Tongue (tissue), 2 donors: ENCODE results near the gene SELENOW. TPM values are rescaled to one million over a fixed set of nuclear protein-coding genes. Genes with fewer than 3 reads are reported as not detected.
"Not testable (repeated sequence)": the region's sequence is repeated elsewhere in the genome, so short reads cannot be mapped to it uniquely, and the experiment has no call there.

Source experiments
- DNase-seq: peaks from one replicate; pipeline ENCODE4 v3.0.0-alpha.2; 2015
- total RNA-seq: library from RNA; depleted of rRNA; stranded (reverse); fragments of >200 nt; gene quantifications from one replicate; pipeline ENCODE4 v1.2.3, GENCODE V29; 2014

SELENOW gene
- total RNA-seq, 1 donor from 2014 or later: 551 TPM

DNA sequence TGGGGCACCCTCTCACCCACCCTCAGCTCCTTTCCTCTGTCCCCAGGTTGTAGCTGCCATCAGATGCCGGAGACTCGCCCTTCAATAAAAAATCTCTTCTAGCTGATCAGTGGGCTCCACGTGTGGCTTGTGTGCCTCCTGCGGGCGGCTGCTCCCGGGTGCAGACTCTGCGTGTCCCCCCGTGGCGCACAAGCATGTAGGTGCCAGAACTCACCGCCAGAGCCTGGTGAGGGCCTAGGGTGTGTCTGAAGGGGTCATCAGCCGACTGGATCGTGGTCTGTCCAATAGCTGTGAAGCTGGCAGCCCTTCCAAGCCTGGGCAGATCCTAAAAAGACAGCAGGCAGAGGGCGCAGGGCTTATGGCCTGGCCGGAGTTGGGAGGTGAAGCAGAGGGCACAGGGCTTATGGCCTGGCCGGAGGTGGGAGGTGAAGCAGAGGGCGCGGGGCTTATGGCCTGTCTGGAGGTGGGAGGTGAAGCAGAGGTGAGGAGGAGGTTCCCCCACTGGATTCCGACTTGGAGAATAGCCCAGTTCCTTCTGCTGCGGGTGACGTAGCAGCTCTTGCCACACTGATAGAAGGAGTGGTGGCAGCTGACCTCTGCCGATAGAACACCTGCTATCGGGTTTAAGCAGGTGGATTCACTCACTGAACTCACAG, 21.4 kb upstream of the SELENOW start:
- no peak for DNase-seq

DNA sequence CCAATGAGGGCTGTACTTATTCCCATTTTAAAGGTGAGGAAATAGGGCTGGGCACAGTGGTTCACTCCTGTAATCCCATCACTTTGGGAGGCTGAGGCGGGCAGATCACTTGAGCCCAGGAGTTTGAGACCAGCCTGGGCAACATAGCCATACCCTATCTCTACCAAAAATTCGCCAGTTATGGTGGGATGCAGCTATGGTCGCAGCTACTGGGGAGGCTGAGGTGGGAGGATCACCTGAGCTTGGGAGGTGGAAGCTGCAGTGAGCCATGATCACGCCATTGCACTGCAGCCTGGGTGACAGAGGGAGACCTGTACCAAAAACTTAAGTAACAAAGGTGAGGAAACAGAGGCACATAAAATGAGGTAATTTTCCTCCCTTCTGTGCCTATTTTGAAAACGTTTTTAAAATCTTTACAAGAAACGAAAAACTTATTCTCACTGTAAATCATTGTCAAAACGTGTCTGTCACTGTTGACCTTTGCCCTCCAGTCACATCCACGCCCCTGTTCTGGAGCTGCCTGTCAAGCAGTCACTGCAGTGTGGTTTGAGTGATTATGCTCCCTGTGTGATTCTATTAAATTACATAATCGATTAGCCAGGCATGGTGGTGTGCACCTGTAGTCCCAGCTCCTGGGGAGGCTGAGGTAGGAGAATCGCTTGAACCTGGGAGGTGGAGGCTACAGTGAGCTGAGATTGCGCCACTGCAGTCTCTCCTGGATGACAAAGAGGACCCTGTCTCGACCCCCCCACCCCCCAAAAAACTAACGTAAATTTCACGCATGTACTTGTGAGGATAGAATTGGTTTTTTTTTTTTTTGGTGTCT, 20.7 kb upstream of the SELENOW start:
- no peak for DNase-seq

DNA sequence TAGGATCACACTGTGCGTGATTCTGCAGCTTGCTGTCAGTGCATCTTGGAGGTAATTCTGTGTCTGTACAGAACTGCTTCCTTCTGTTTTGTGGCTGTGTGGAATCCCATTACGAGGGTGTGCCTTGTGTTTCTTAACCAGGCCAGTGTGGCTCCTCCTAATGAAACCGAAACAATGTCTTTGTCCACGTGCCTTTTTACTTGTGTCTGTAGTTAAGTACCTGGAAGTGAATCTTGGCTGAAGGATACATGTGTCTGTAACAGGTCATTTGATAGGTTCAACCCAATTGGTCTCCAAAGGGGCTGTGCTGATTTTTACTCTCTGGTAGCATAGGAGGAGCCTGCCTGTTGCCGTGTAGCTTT, 20.1 kb upstream of the SELENOW start:
- DNase-seq: no peak

DNA sequence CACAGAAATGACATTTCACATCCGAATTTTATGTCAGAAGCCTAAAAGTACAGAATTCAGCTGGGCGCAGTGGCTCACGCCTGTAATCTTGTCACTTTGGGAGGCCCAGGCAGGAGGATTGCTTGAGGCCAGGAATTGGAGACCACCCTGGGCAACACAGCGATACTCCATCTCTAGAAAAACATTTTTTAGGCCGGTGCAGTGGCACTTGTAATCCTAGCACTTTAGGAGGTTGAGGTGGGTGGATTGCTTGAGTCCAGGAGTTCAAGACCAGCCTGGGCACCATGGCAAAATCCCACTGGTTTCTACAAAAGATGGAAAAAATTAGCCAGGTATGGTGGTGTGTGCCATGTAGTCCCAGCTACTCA, 17.9 kb upstream of the SELENOW start:
- no peak for DNase-seq

DNA sequence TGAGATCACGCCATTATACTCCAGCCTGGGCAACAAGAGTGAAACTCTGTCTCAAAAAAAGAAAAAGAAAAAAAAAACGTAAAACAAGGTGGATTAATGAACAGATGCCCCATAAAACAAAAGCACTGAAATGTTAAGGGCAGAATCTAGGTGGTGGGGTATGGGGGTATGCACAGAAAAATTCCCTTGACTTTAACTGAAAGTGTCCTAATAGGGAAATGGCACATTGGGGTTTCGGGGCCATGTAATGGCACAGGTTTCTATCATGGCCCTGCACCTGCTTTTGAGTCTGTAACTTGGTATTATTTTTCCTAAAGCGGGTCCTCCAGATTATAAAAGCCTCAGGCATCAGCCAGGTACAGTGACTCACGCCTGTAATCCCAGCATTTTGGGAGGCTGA, 16.9 kb upstream of the SELENOW start:
- DNase-seq: no peak

DNA sequence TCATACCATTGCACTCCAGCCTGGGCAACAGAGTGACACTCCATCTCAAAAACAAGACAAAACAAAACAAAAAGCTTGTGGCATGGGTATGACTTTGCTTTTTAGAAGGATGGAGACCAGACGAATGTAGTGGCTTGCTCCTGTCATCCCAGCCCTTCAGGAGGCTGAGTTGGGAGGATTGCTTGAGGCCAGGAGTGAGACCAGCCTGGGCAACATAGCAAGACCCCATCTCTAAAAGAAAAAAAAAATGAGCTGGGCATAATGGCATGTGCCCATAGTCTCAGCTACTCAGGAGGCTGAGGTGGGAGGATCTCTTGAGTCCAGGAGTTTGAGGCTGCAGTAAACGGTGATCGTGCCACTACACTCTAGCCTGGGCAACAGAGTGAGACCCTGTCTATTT, 16.4 kb upstream of the SELENOW start:
- no peak for DNase-seq

DNA sequence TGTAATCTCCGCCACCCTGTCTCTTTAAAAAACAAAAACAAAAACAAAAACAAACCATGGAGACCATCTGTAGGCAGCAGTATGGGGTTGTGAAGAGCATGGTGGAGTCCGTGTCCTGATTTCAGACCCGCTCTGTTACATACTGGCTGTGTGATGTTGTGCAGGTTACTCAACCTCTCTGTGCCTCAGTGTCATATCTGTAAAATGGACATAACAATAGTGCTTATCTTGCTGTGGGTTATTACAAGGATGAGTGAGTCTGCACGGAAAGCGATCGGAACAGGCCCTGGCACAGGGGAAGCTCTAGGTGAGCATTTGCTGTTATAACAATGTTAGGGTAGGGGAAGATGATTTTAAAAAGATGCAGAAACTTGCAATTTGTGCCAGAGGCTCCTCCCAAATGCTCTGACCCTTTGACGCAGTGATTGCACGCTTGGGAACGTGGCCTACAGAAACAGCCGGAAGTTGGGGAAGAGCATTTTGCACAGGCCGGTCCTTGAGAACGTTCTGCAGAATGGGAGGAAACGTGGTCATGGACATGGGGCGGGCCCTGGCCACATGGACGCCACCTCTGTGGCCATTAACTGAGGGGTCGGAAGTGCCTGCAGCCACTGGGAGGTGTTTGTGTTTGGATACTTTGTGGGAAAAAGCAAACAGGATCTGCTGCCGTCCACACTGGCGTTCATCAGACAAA, 15.7 kb upstream of the SELENOW start:
- no peak for DNase-seq

DNA sequence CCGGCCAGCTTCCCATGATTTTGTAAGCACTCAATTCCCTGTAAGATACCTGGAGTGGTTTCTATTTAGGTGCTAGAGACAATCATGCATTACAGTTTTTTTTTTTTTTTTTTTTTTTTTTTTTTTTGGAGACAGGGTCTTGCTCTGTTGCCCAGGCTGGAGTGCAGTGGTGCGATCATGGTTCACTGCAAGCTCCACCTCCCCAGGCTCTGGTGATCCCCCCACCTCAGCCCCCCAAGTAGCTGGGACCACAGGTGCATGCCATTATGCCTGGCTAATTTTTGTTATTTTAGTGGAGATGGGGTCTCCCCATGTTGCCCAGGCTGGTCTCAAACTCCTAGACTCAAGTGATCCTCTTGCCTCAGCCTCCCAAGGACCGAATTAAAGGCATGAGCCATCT, 13.8 kb upstream of the SELENOW start:
- not testable (repeated sequence) for DNase-seq

DNA sequence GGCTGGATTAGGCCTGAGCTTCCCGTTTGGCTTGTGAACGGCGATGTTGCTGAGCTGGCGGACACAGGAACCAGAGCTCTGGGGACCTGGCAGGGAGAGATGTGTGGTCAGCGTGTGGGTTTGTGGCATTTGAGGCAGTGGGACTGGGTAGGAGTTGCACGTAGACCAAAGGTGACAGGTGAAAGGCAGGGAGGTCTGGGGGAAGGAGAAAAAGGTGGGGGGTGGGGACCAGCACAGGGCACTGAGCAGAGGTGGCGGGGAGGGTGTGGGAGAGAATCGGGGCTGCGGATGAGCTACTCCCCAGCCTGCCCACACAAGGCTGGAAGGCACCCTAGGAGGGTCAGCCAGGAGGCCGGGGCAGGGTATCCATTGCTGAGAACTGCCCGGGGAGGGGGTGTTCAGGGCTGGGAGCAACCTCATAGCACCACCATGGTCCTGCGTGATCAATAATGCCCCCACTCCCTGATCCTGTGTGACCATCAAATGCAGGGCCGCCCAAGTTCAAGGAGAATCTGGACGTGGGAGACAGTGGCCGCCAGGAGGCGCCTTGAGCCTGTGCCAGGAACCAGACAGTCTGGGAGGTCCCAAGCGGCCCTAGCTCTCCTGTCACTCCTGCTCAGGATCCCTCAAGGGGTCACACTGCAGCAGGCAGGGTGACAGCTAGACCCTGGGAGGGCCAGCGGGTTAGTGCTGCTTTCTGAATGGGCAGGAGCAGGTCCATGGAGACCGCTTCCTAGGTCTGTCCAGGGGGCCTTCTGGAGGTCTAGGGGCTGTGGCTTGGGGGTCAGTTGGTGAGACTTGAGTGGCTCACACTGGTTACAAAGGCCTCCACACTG, 12.8 kb upstream of the SELENOW start:
- peak; percentile 81 for DNase-seq

DNA sequence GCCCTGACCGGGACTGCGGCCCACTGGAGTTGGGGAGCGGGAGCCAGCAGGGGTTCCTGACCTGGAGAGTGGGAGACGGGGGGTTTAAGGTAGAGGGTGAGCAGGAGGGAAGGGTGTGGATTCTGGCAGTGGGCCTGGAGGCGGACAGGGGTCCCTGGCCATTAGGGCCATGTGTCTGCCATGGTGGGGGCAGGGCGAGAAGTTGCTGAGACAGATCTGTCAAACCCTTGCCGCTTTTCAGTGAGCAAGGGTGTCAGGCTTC, 12.2 kb upstream of the SELENOW start:
- DNase-seq: no peak

DNA sequence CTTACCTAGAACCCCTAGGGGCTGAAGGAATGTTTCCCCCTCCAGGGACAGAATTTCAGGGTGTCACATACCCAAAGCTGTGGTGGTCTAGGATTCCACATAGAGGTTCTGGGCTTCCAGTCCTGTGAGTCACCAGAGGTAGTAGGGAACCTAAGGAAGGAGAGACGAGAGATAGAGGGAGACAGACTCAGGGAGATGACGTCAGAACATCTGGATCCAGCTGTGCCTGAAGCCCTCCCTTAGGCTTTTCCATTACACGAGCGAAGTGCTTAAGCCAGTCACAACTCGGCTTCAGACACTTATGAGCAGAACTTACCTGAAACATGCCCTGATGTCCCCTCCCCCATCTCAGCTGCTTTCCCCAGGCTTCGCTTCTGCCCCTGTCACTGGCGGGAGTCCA, 11.8 kb upstream of the SELENOW start:
- no peak for DNase-seq

DNA sequence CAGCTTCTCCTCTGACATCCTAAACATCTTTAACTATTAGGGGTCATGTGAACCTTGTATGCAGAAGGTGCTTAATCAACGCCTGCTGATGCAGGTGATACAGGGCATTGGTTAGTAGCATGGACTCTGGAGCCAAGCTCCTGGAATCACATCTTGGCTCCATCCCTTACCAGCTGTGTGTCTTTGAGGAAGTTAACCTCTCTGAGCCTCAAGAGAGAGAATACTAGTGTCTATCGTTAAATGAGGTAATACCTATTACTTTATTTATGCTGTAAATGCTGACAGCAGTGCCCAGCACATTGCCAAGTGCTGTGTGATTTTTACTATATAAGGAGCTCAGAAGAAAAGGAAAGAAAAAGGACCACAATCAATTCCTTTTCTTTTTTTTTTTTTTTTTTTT, 11.2 kb upstream of the SELENOW start:
- no peak for DNase-seq

DNA sequence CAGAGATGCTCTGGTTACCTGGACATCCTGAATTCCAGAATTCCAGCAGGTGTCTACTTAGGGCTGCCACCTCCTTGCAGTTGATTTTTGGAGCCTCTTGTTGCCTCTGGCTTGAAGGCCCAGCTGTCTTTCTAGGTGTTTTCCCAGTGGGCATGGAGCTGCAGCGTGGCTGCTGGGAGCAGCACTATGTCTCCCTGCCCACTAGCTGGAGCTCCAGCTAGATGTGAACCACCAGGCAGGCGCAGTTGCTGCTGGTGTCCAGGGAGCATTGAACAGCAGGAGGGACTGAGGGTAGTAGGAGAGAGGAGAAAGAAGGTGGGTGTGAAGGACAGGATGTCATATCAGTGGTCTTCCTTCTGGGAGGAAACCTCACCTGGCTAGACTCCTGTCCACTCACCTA, 9.9 kb upstream of the SELENOW start:
- DNase-seq: no peak

DNA sequence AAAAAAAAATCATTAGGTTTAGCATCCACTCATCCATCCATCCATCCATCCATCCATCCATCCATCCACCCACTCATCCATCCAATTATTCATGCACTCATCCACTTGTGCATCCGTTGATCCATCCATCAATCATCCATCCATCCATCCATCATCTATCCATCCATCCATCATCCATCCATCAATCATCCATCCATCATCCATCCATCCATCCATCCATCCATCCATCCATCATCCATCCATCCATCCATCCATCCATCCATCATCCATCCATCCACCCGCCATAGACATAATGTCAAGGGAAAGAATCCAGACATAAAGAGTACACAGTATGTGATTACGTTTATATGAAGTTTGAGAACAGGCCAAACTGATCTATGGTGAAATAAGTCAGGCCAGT, 9.0 kb upstream of the SELENOW start:
- DNase-seq: no peak

DNA sequence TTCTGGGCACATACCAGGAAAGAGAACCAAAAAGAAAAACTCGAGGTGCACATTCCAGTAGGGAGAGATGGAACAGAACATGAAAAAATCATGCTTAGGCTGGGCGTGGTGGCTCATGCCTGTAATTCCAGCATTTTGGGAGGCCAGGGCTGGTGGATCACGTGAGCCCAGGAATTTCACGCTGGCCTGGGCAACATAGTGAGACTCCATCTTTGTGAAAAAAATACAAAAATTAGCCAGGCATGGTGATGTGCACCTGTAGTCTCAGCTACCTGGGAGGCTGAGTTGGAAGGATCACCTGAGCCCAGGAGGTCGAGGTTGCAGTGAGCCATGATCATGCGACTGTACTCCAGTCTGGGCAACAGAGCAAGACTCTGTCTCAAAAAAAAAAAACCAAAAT, 7.2 kb upstream of the SELENOW start:
- not testable (repeated sequence) for DNase-seq

DNA sequence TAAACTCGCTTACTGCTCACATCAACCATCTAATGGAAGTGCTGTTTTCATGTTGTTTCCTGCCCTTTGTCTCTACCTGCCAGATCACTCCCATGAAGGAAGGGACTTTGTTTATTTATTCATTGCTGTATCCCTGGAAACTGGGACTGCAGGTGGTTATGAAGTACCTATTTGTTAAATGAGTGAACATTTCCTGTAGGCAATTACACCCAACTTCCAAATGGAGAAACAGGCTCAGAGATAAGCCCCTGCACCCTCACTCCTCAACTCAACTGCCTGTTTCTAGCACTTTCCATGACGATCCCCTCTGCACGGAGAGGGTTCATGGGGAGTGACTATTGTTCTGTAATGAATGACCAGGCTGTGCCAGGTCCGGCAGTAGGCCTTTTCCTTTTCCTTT, 1.9 kb upstream of the SELENOW start:
- DNase-seq: peak; percentile 73

DNA sequence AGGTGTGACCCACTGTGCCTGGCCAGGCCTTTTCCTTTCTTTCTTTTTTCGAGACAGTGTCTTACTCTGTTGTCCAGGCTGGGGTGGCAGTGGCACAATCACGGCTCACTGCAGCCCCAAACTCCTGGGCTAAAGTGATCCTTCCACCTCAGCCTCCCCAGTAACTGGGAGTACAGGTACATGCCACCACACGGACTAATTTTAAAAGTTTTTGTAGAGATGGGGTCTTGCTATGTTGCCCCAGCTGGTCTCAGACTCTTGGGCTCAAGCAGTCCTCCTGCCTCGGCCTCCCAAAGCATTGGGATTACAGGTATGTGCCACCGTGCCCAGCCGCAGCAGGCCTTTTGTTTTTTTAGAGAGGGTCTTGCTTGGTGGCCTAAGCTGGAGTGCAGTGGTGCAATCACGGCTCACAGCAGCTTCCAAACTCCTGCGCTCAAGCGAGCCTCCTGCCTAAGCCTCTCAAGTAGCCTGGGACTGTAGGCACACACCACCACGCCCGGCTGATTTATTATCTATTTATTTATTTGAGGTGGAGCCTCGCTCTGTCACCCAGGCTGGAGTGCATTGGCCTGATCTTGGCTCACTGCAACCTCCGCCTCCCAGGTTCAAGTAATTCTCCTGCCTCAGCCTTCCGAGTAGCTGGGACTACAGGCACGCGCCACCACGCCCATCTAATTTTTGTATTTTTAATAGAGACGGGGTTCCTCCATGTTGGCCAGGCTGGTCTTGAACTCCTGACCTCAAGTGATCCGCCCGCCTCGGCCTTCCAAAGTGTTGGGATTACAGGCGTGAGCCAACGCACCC, 1.1 kb upstream of the SELENOW start:
- not testable (repeated sequence) for DNase-seq

DNA sequence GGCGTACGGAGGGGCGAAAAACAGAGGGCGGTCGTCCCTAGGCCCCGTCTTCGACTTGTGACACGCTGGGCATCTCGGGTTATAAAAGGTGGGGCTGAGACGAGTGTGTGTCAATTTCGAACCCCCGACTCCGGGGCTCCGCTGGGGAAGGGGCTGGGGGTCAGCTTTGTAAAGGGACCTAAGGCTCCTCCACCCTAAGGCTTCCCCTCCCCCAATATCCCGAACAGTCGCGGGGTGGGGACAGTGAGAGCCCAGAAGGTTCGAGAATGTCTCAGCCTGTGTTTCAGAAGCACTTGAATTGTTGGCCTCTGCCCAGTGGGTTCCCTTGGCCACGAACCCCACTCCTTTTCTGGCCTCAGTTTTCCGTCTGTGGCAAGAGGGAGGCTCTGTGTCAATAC, 450 bp downstream of the SELENOW start:
- DNase-seq: peak; percentile 58

DNA sequence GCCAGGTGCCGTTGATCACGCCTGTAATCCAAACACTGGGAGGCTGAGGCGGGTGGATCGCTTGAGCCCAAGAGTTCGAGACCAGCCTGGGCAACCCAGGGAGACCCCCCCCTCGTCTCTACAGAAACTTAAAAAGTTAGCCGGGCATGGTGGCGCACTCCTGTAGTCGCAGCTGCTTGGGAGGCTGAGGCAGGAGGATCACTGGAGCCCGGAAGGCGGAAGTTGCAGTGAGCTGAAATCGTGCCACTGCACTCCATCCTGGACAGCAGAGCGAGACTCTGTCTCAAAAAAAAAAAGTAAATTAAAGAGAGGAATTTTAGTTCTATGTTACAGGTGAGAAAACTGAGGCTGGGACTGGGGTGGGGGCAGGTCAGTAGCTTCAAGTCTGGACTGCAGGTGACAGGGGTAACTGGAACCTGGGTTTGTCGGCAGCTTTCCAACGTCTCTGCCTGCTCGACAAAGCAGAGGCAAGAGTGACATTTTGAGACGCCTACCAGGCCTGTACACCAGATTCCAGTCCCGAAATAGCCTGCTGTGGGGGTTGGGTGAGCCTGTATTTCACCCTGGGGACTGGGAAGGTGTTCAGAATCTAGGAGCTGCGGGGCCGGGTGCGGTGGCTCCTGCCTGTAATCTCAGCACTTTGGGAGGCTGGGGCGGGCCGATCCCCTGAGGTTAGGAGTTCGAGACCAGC, 1.2 kb downstream of the SELENOW start:
- DNase-seq: peak; percentile 78

DNA sequence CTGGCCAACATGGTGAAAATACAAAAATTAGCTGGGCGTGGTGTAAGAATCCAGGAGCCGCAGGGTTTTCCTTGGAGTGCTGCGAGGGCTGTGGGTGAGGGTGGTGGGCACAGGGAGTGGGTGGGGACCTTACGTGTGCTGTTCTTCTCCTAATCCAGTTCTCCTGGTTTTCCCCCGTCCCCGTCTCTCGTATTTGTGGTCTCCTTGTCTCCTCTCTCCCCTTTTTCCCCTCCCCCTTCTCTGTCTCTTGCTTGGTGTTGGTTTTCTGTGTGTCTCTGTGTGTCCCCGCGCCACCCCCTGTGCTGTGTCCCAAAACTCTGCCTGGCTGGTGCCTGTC, 1.7 kb downstream of the SELENOW start:
- DNase-seq: no peak

DNA sequence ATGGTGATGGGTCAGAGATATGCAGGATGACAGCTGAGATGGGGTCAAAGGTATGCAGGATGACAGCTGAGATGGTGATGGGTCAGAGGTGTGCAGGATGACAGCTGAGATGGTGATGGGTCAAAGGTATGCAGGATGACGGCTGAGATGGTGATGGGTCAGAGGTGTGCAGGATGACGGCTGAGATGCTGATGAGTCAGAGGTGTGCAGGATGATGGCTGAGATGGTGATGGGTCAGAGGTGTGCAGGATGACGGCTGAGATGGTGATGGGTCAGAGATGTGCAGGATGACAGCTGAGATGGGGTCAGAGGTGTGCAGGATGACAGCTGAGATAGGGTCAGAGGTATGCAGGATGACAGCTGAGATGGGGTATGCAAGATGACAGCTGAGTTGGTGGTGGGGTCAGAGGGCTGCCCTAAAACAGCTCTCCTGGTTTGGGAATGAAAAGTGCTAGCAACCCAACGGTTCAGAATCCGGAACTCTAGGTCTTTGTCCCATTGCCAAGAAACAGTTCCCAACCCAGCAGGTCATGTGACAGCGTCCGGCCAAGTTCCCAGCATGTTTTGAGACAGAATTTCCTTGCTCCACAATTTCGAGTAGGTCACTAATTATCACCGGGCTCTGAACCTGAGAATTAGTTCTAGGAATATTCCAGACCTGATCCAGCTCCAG, 3.2 kb downstream of the SELENOW start:
- peak; percentile 25 for DNase-seq
